Peyer's patch (tissue), 4 donors: Measurements from ENCODE around the gene NALCN.

Experiments used
- CTCF ChIP-seq, 6 experiments: fragments of 450-650 bp in 4 of 6; fragments of 200-600 bp in 2 of 6; sonication (generic) in 1 of 6; IDR thresholded peaks; one replicate each; pipeline ENCODE4 v1.5.1; 2017 to 2019; ENCODE audit warnings: antibody characterized with exemption in 6 of 6, mild to moderate bottlenecking in 3 of 6, moderate library complexity in 1 of 6
- POLR2A ChIP-seq, 2 donors: fragments of 450-650 bp; IDR thresholded peaks; one replicate each; pipeline ENCODE4 v1.5.1; 2017; ENCODE audit warnings: antibody characterized with exemption in 2 of 2, mild to moderate bottlenecking in 2 of 2, moderate library complexity in 2 of 2

GRCh38 chr13:101398920-101399319 lies 17.4 kb downstream of the NALCN start:
- no peak for TF ChIP-seq CTCF (IDR thresholded peaks at IDR 0.05)
- no peak for TF ChIP-seq POLR2A (IDR thresholded peaks at IDR 0.05)
